GM19099 (cell line): ENCODE measurements around the gene FBXW7.

Experiments
- POLR2A ChIP-seq: IDR thresholded peaks from 3 replicates; pipeline ENCODE4 v1.6.1; 2011; ENCODE audit warnings: low read depth; ENCODE audit not compliant: insufficient read length; ENCODE audit errors: extremely low read depth

Gene FBXW7

GRCh38 chr4:152535903-152536544 lies at the start of gene FBXW7:
FBXW7 (minus strand) TSS chr4:152536092; CDS start chr4:152411803, 124,289 bp downstream.
- peak; percentile 89 for TF ChIP-seq POLR2A

- TF ChIP-seq POLR2A = no peak
These were observed 49.1 kb upstream of the FBXW7 start for GRCh38 chr4:152585023-152585441.

GRCh38 chr4:152581536-152582160 lies 45.8 kb upstream of the FBXW7 start:
- no peak for TF ChIP-seq POLR2A

GRCh38 chr4:152579916-152580315 lies 44.0 kb upstream of the FBXW7 start:
- TF ChIP-seq POLR2A = no peak

GRCh38 chr4:152579107-152579764 lies 43.3 kb upstream of the FBXW7 start:
- no peak for TF ChIP-seq POLR2A

- no peak for TF ChIP-seq POLR2A
These were observed 42.8 kb upstream of the FBXW7 start for GRCh38 chr4:152578670-152579069.

GRCh38 chr4:152577708-152578396 lies 42.0 kb upstream of the FBXW7 start:
- TF ChIP-seq POLR2A = no peak

- TF ChIP-seq POLR2A = no peak
These were observed 39.6 kb upstream of the FBXW7 start for GRCh38 chr4:152575533-152575932.

- TF ChIP-seq POLR2A = no peak
These were observed 38.0 kb upstream of the FBXW7 start for GRCh38 chr4:152573861-152574260.

GRCh38 chr4:152572417-152573086 lies 36.7 kb upstream of the FBXW7 start:
- TF ChIP-seq POLR2A = no peak

GRCh38 chr4:152571770-152572169 lies 35.9 kb upstream of the FBXW7 start:
- no peak for TF ChIP-seq POLR2A

- no peak for TF ChIP-seq POLR2A
These were observed 35.4 kb upstream of the FBXW7 start for GRCh38 chr4:152571296-152571695.

- no peak for TF ChIP-seq POLR2A
These were observed 29.4 kb upstream of the FBXW7 start for GRCh38 chr4:152565333-152565732.

- TF ChIP-seq POLR2A = no peak
These were observed 28.4 kb upstream of the FBXW7 start for GRCh38 chr4:152564336-152564735.

GRCh38 chr4:152563209-152563608 lies 27.3 kb upstream of the FBXW7 start:
- TF ChIP-seq POLR2A = no peak
